Heart left ventricle (tissue), 16 donors: Measurements from ENCODE around the gene NFE2L2. TPM values are rescaled to one million over a fixed set of nuclear protein-coding genes. Genes with fewer than 3 reads are reported as not detected.
"Not testable (repeated sequence)": the region's sequence is repeated elsewhere in the genome, so short reads cannot be mapped to it uniquely, and the experiment has no call there.

Experiments
- ATAC-seq, 4 donors: fragments of 200-7000 bp; cut with Tn5 transposase; one replicate each; pipeline ENCODE4 v1.9.1; 2020 to 2022; ENCODE audit warnings: moderate library complexity in 4 of 4, mild to moderate bottlenecking in 3 of 4, moderate number of reproducible peaks in 1 of 4
- DNase-seq, 5 donors: peaks; one replicate each; pipeline ENCODE4 v3.0.0-alpha.2; 2020
- H3K27ac ChIP-seq, 12 donors: fragments of 200-600 bp; sonication (generic) in 4 of 12; one replicate each; pipeline versions ENCODE4 v1.5.0 to v1.8.0; 2016 to 2022; ENCODE audit warnings: mild to moderate bottlenecking in 2 of 12
- H3K27me3 ChIP-seq, 9 donors: fragments of 200-600 bp; sonication (generic) in 2 of 9; one replicate each; pipeline versions ENCODE4 v1.5.1 to v1.8.0; 2016 to 2022; ENCODE audit warnings: mild to moderate bottlenecking in 3 of 9
- H3K36me3 ChIP-seq, 9 donors: fragments of 200-600 bp; sonication (generic) in 2 of 9; one replicate each; pipeline versions ENCODE4 v1.5.0 to v1.8.0; 2018 to 2022; ENCODE audit warnings: mild to moderate bottlenecking in 2 of 9
- H3K4me1 ChIP-seq, 12 donors: fragments of 200-600 bp; sonication (generic) in 4 of 12; one replicate each; pipeline versions ENCODE4 v1.5.0 to v1.8.0; 2016 to 2022; ENCODE audit warnings: mild to moderate bottlenecking in 3 of 12
- H3K4me3 ChIP-seq, 12 donors: fragments of 200-600 bp; sonication (generic) in 4 of 12; one replicate each; pipeline versions ENCODE4 v1.5.0 to v1.8.0; 2017 to 2022; ENCODE audit warnings: mild to moderate bottlenecking in 9 of 12, moderate library complexity in 4 of 12
- H3K9me3 ChIP-seq, 12 donors: fragments of 200-600 bp; sonication (generic) in 4 of 12; one replicate each; pipeline versions ENCODE4 v1.5.0 to v1.8.0; 2016 to 2022; ENCODE audit warnings: mild to moderate bottlenecking in 1 of 12
- POLR2A ChIP-seq, 2 donors: fragments of 450-650 bp; IDR thresholded peaks; one replicate each; pipeline ENCODE4 v1.6.1; 2017; ENCODE audit warnings: antibody characterized with exemption in 2 of 2, mild to moderate bottlenecking in 2 of 2, moderate library complexity in 2 of 2
- WGBS, 4 donors: extraction: QIAGEN DNeasy Blood & Tissue Kit in 2 of 4; methylation state at CpG; one replicate each; pipeline versions ENCODE4 v1.1.5 to v1.1.7; 2013 to 2018; 5-methylcytosine and 5-hydroxymethylcytosine counted together
- intact Hi-C, 10 donors: fragments of 100-400 bp; cut with DNase I; formaldehyde crosslinking; loops; one replicate each; pipeline versions ENCODE4 v1.11.1 to v1.14.2; 2022
- polyA plus RNA-seq, 2 donors: library from polyadenylated mRNA; stranded (reverse); fragments of 200-250 nt; gene quantifications; one replicate each; pipeline ENCODE4 v1.2.3, GENCODE V29; 2013
- total RNA-seq, 9 donors: library from RNA; depleted of rRNA in 2 of 9; stranded (reverse); fragments of >200 nt in 2 of 9; fragmentation: NEBNext Ultra II Directional in 3 of 9; extraction: Animal tissue kit (Norgen Biotek cat#: 25700) in 3 of 9; gene quantifications; one replicate each; pipeline versions ENCODE4 v1.1.0 to v1.2.4, GENCODE V29; 2016 to 2023
- TF ChIP-seq, protein P1 (sequence below), 12 donors: fragments of 200-600 bp; sonication (generic) in 4 of 12; IDR thresholded peaks; one replicate each; pipeline versions ENCODE4 v1.5.0 to v1.8.0; 2018 to 2022; ENCODE audit warnings: antibody characterized with exemption in 12 of 12, mild to moderate bottlenecking in 5 of 12
- donor health status: ischemic (EF 13 %, LVEDD 7.1; RV severe dilation, severe dysfunction).
- donor health status: healthy with polysubstance abuse.
- donor health status: DM: no; HTN: yes; CAD: no.
- donor health status: DM: no; HTN: no; CAD: no.
- donor health status: ischemic (EF 25% LVEDD 6.9; RV normal size, moderate dysfunction).
- donor health status: ischemic (EF 25% LVEDD 5.7; RV mildly dilated, moderate dysfunction).
- donor health status: healthy.
- donor health status: DM: yes; HTN: yes; CAD: no.
- donor health status: ischemic (EF 35%, LVEDD 5.7; RV mildly dilated, moderate dysfunction).
- donor health status: nonischemic (EF 11% LVEDD 7.7; RV severe dilation, severe dysfunction).
- donor health status: DM: yes; HTN: yes; CAD: no.
- donor health status: PGD.
- donor health status: ischemic (EF 29% LVEDD 5.4; RV normal size, mild dysfunction).
- donor health status: nonischemic (EF 23%, LVEDD 6.1; RV moderate dilation, normal function).

The NFE2L2 gene
- total and polyA plus RNA-seq, 11 donors = 17.0 to 82.5 (median 54.8) TPM

DNA sequence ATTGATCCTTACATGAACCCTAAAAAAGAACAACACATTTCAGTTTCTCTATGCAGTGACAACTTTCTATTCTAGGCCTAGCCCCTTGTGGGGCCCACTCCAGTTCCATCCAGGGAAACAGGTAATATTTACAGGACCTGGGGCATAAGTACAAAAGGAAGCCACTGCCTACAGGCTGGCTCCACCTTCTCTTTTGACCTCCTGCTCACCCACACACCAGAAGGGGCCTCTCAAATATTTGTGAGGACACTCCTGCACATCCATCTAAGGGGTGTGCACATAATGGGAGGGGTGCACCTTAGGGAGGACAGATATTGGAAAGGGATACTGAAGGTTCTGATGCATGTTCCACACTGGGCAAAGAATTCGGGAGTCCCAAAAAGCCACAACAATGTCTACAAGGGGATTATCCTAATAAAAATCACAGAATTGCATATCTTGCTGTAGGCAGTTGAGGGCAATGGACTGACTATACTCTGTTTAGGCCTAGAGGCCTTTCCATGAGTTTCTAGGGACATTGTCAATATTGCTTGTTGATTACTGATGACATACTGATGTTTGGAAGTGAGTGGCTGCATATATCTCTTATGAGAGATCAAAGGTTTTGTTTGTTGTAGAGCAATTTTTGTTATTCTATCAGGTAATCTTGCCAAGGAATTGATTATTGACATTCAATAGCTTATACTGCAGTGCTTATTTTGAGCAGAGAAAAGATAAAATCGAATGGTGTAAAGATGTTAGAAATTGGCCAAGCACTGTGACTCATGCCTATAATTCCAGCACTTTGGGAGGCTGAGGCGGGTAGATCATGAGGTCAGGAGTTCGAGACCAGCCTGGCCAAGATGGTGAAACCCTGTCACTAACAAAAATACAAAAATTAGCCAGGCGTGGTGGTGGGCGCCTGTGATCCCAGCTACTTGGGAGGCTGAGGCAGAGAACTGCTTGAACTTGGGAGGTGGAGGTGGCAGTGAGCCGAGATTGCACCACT lies 75.8 kb downstream of the NFE2L2 start:
- Histone ChIP-seq H3K9me3 (no peaks in the 10 kb centered on the region), H3K27ac (no peak overlapping the region), H3K27me3 (no peaks in the 10 kb centered on the region), H3K4me3 (no peak overlapping the region), H3K36me3 (no peaks in the 10 kb centered on the region), H3K4me1 (peaks cover 0 to 7% (median 0%) of the 10 kb centered on the region in 12 donors)
- DNase-seq = no peak
- ATAC-seq = no peak
- TF ChIP-seq, protein P1, sequence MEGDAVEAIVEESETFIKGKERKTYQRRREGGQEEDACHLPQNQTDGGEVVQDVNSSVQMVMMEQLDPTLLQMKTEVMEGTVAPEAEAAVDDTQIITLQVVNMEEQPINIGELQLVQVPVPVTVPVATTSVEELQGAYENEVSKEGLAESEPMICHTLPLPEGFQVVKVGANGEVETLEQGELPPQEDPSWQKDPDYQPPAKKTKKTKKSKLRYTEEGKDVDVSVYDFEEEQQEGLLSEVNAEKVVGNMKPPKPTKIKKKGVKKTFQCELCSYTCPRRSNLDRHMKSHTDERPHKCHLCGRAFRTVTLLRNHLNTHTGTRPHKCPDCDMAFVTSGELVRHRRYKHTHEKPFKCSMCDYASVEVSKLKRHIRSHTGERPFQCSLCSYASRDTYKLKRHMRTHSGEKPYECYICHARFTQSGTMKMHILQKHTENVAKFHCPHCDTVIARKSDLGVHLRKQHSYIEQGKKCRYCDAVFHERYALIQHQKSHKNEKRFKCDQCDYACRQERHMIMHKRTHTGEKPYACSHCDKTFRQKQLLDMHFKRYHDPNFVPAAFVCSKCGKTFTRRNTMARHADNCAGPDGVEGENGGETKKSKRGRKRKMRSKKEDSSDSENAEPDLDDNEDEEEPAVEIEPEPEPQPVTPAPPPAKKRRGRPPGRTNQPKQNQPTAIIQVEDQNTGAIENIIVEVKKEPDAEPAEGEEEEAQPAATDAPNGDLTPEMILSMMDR (IDR thresholded peaks at IDR 0.05) = no peak
- TF ChIP-seq POLR2A (IDR thresholded peaks at IDR 0.05) = no peak
- 86 to 96% (median 93%) methylated on average over 7 of the region's 7 CpGs for WGBS, 4 donors
- intact Hi-C loops = no loop called here

DNA sequence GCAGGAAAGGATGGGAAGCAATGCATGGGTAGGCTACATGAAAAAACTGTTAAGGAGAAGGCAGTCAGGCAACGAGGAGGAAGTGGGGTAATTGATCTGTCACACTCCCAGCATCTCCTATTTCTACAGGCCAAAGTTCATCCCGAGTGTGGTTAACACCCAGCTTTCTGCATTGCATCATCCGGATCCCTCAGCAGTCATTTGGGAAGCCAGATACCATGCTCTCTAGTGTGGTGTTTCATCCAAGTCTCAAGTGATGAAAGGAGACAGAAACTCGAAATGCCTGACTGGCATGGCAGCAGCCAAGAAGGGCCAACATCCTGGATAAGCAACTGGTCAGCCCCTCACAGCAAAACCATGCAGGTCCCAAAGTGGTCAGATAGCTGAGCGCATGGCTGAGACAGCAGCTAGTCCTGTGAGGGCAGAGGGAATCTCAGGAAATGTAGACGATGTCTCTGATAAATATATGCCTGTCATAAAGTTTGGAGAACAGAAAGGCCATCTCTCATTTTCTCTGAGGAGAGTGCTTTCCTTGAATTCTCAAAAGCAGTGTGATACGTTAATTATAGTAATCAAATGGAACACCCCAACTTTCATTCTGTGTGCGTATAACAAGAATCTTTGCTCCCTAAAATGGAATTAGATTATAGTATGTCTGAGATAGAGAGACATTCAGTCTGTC lies 76.8 kb downstream of the NFE2L2 start:
- H3K4me1 ChIP-seq = peaks cover 0 to 7% (median 0%) of the 10 kb centered on the region in 12 donors
- no peaks in the 10 kb centered on the region for H3K36me3 ChIP-seq
- intact Hi-C loops = no loop called here
- ATAC-seq (peak; percentile 32 to 89 (median 68)), DNase-seq (peak in 1 of 5 donors; percentile 31)
- no peaks in the 10 kb centered on the region for H3K27me3 ChIP-seq
- WGBS, 4 donors = 38 to 44% (median 41%) methylated on average over 8 of the region's 8 CpGs
- H3K4me3 ChIP-seq = no peak overlapping the region
- H3K27ac ChIP-seq = no peak overlapping the region
- no peaks in the 10 kb centered on the region for H3K9me3 ChIP-seq
- TF ChIP-seq POLR2A (IDR thresholded peaks at IDR 0.05) = no peak
- TF ChIP-seq, protein P1 (IDR thresholded peaks at IDR 0.05) = no peak

DNA sequence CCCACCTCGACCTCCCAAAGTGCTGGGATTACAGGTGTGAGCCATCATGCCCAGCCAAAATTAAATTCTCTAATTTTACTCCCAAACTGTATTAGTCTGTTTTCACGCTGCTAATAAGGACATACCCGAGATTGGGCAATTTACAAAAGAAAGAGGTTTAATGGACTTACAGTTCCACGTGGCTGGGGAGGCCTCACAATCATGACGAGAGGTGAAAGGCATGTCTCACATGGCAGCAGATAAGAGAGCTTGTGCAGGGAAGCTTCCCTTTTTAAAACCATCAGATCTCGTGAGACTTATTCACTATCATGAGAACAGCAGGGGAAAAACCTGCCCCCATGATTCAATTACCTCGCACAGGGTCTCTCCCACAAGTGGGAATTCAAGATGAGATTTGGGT lies 78.5 kb downstream of the NFE2L2 start:
- H3K36me3 ChIP-seq, H3K27me3 ChIP-seq, intact Hi-C loops, H3K27ac ChIP-seq, DNase-seq, ATAC-seq, H3K4me1 ChIP-seq, H3K4me3 ChIP-seq, H3K9me3 ChIP-seq: not testable (repeated sequence)
- 66 to 75% (median 70%) methylated on average over 7 of the region's 7 CpGs for WGBS, 4 donors

DNA sequence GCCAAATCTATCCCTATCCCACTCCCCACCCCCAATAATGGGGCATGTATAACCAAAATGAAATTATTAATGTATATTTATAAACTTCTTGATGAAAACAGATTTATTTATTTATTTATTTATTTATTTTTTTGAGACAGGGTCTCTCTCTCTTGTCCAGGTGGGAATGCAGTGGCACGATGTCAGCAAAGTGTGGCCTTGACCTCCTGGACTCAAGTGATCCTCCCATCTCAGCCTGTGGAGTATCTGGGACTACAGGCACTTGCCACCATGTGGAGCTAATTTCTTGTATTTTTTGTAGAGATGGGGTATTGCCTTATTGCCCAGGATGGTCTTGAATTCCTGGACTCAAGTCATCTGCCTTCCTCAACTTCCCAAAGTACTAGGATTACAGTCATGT lies 79.9 kb downstream of the NFE2L2 start:
- Histone ChIP-seq H3K36me3 (no peaks in the 10 kb centered on the region), H3K27ac (no peak overlapping the region), H3K27me3 (no peaks in the 10 kb centered on the region), H3K4me3 (no peak overlapping the region), H3K4me1 (peaks cover 0 to 7% (median 0%) of the 10 kb centered on the region in 12 donors), H3K9me3 (no peaks in the 10 kb centered on the region)
- ATAC-seq = no peak
- TF ChIP-seq POLR2A (IDR thresholded peaks at IDR 0.05) = no peak
- TF ChIP-seq, protein P1 (IDR thresholded peaks at IDR 0.05) = no peak
- intact Hi-C loops = no loop called here
- no peak for DNase-seq
- WGBS, 4 donors = 91 to 97% (median 94%) methylated on average over 1 of the region's 1 CpG
